SK-MEL-5 (cell line): ENCODE data around the gene HSD11B1. TPM values are rescaled to one million over a fixed set of nuclear protein-coding genes. Genes with fewer than 3 reads are reported as not detected.

Experiments used
- DNase-seq: peaks from one replicate; pipeline ENCODE4 v3.0.0-alpha.2; 2016; ENCODE audit warnings: low read depth, low spot score
- in situ Hi-C: cut with HindIII; loops from 2 replicates; pipeline ENCODE4 v1.10.0; 2016; ENCODE audit warnings: low sequenced_read_pairs, high pct_unique_total_duplicates, low pct_unique_long_range_greater_than_20kb
- total RNA-seq: library from RNA; depleted of rRNA; stranded (reverse); fragments of >200 nt; shearing (Covaris generic); gene quantifications from 2 replicates; pipeline ENCODE4 v1.2.3, GENCODE V29; 2014

Gene HSD11B1
- total RNA-seq, 1 experiment from 2014 or later, result not detected

DNA sequence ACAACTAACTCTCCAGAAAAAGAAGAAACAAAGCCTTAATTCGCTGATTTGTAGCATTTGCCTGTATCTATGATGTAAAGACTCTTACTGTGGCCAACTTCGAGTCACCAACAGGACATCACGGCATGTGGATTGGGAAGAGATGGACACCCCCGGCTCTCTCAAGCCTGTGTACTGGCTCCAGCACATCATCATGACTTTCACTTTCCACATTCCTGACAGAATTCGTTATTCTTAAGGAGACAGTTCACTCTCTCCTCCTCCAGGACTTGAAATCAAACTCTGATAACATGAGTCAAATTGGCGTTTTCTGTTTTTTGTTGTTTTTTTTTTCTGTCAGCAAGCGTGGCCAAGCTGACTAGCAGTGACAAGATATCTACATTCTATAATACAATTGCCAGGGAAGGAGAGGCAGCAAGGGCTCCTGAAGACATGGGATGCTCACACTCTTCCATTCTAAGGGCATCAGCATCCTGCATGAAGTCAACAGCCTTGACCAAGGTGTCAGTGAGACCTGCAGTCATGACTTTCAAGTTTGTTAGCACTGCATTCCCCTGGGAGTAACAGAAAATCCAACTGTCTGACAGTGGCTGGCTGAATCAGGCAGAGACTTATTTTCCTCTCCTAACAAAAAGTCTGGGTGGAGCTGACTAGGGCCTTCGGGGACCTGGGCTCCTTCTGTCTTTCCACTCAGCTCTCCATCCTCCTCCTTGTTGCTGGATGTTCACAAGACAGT, 37.9 kb downstream of the HSD11B1 start:
- no peak for DNase-seq
- in situ Hi-C loops, result no loop called here

DNA sequence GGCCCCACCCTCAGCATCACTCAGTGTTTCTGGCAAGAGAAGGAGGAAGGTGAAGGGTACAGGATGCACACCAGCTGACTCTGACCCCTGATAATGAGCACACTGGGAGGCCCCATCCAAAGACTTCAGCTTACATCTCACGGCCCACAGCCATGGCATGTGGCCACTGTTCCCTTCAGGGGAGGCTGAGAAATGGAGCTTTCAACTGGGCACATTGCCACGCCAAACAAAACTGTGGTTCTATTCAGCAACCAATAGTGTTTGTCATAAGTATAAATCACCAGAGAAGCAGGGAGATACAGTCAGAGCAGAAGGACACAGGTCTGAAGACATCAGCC, 38.5 kb downstream of the HSD11B1 start:
- DNase-seq, result no peak

DNA sequence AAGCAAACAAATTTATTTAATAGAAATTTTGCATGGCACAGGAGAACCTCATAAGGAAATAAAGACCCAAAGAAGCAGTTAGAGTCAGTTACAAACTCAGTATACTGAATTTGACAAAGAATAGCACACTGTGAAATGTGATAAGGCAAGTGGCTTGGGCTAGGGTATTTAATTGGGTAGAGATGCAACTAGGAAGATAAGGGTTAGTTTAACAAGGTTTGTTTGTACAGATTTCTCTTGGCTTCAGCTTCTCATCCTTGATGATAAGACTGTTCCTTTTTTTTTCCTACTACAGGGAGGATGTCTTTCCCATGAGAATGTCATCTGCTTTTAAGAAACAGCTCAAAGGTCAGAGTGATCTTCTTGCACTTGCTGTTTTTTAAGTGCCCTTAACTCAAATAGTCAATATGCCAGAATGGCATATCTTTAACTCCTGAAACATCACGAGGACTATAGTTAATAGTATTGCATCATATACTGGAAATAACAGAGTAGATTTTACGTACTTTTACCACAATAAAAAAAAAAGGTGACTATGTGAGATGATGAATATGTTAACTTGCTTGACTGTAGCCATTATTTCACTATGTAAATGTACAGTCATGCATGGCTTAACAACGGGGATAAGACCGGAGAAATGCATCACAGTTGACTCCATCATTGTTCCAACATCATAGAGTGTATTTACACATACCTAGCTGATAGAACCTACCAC, 42.0 kb downstream of the HSD11B1 start:
- peak; percentile 13 for DNase-seq
- in situ Hi-C loops, result no loop called here

More for the DNA sequence above, 38.5 kb downstream of the HSD11B1 start:
- in situ Hi-C loops, result no loop called here

DNA sequence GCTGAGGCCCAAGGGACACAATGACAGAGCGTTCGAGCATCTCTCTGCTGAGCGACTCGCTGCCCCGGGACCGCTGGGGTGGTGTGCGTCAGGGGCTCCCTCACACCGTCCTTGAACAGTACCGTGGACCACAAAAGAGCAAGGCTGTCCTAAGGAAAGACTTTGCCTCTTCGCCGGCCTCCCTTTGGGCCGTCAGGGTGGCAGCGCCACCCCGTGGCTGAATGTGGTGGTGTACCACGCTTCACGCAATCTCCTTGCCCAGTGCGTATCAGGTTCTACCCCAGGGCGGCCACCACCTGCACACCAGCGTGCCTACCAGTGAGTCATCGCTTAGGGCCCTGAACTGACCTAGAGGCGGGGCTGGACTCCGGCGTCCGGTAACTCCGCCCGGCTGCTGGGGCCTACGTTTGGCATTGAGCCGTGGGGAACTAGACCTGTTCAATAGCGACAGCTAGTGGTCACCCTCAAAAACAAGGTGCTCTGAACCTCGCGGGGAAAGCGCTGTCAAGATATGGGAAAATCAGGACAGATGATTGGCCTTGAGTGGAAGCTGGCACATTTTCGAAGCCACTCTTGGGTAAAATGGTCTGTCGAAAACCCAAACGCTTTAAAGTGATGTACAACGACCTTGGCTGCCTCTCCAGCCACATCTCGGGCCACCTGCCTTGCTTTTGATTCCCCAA, 43.1 kb downstream of the HSD11B1 start:
- in situ Hi-C loops, result no loop called here
- peak; percentile 92 for DNase-seq

DNA sequence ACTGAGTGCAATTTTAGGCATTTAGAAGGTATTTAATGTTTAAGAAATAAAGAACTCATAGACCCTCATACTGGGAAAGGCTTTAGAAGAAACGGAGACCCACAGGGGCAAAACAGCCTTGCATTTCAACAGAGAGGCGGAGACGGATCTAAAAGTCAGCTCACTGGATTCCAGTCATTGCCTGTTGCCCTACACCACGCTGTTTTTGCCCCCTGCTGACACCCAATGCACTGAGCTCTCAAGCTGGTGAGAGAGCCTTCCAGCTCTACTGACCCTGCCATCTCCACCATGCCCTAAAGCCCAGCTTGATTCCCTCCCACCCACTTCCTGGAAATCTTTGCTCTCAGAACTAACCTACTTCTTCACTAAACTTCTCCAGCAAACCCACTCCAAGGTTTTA, 44.0 kb downstream of the HSD11B1 start:
- DNase-seq, result peak; percentile 43
- in situ Hi-C loops, result no loop called here

DNA sequence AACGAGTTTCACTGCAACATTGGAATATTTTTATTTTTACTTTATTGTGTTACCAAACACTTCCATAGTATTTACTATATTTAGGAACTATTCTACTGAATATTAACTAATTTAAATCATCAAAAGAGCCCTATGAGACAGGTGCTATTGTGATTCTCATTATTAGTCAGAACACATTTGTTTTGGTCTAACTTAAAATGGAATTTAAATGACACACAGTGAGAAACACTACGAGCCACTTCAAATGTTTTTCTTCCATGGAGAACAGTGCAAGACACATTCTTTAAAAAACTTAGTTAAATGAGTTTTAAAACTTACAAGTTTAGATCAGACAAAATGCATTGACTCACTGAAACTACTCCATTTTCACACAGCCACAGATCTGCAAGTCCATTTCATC, 44.6 kb downstream of the HSD11B1 start:
- DNase-seq, result no peak
- in situ Hi-C loops, result no loop called here

GRCh38 chr1:209749670-209750323, 45.2 kb downstream of the HSD11B1 start:
- in situ Hi-C loops, result no loop called here
- DNase-seq, result no peak

- DNase-seq, result no peak
- in situ Hi-C loops, result no loop called here
Observed at GRCh38 chr1:209751627-209752231, 47.1 kb downstream of the HSD11B1 start.

DNA sequence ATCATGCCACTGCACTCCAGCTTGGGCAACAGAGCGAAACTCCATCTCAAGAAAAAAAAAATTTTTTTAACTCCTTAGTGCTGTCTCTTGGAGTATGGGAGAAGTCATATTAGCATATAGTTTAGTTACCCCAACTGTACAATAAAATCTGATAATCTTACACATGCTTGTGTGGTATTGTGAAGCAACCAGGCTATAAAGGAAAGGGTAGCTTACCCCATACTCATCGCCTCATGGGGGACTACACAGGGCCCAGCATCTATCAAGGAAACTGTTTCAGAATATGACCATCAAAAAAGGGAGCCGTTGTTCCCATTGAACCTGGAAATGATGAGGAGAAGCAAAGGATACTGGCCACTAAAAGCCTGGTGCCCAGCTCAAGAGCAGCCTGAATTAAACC, 48.2 kb downstream of the HSD11B1 start:
- in situ Hi-C loops, result no loop called here
- DNase-seq, result no peak

- in situ Hi-C loops, result no loop called here
Observed at GRCh38 chr1:209755256-209755655, 50.6 kb downstream of the HSD11B1 start.

DNA sequence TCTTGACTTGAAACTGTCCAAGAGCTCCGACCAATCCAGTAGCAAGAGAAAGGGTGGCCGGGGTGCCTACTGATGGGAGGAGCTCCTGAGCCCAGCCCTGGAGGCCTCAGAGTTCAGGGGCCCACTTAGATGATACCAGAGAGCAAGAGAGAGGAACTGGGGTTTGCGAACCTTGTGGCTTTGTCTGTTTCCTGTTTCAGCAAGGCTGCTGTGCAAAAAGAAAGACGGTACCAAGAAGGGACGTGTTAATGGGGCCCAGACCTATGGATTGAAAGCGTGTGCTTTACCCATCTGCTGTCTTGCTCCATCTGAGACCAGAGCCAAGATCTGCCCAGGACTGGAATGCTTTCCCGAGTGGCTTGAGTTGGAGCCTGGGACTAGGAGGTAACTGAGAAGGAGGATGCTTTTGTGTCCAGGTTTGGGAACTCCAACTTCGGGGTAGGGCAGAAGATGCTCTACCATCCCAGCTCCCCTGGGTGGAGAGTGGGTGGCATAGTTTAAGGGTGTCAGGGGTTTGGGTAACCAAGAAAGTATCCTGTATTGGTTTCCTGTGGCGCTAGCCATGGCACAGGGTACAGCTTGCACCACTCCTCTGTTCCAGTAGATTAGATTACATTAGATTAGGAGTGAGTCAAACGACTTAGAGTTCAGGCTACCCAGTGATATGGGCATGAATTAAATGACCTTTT, 51.4 kb downstream of the HSD11B1 start, which contains the start of gene TRAF3IP3:
Gene TRAF3IP3 (plus strand): TSS at position 128 of the 689 bp plus-strand sequence. CDS start 3,987 bp downstream, outside the sequence.
- no peak for DNase-seq
- in situ Hi-C loops, result no loop called here

More at GRCh38 chr1:209755256-209755655, 50.6 kb downstream of the HSD11B1 start:
- no peak for DNase-seq

GRCh38 chr1:209756615-209757445, 52.2 kb downstream of the HSD11B1 start:
- in situ Hi-C loops, result no loop called here
- no peak for DNase-seq

DNA sequence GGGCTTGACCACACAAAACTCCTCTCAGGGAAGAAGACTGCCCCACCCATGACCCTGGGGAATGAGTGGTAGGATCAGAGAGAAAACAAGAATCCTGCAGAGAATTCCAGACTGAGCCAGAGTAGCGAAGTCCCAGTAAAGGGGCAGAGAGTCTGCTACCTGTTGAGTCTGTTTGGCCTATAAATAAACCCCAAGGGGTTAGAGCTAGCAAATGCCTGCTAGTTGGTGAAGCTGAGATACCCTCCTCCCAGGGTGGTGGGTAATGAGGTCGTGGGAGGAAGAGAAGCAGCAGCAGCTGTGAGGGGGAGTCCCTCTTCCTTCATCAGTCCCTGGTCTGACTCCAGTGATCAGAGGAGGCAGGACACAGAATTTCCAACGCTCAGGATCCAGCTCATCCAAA, 53.8 kb downstream of the HSD11B1 start:
- in situ Hi-C loops, result no loop called here
- DNase-seq, result no peak

- in situ Hi-C loops, result no loop called here
Observed at GRCh38 chr1:209759829-209760359, 55.2 kb downstream of the HSD11B1 start.

GRCh38 chr1:209761011-209761635, 56.5 kb downstream of the HSD11B1 start:
- DNase-seq, result no peak
- in situ Hi-C loops, result no loop called here

More at GRCh38 chr1:209759829-209760359, 55.2 kb downstream of the HSD11B1 start:
- DNase-seq, result no peak

- in situ Hi-C loops, result no loop called here
- DNase-seq, result no peak
Observed at GRCh38 chr1:209766051-209766450, 61.4 kb downstream of the HSD11B1 start.
